ENCODE data around the gene C1GALT1.

The C1GALT1 gene

DNA sequence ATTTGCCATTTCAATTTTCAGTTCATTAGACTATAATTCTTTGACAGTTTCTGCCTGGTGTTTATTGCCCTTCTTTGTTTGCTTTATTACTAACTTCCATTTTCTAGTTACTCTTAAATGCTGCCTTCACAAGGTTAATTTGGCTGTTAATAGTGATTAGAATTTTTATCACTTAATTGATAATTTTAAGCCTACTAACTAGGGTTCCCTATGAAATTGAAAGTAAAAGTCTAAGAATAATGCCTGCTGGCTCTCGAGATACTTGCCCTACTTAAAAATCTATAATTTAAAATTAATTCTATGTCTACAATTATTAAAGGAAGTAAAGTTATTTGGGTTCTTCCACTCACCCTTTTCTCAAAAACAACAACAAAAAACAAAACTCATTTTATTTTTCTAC lies 65.3 kb downstream of the C1GALT1 start:
- no peak for DNase-seq (ENCODE audit: low read depth)

DNA sequence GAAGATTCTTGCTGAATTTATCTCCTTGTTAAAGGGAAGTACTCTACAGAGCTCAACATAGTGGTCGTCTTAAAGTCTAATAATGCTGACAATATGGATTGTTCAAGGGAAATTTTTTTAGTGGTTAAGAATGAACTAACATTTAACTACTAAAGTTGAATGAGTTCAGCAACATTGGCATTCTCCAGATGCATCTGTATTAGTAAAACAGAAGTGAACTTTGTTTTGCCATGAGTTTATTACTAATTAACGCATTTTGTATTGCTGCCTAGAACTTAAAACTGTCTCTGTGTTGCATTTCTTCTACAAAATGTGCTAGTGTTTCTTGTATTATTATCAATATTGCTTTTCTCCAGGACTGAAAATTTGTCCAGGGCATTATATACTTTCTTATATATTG lies 67.5 kb downstream of the C1GALT1 start:
- no peak for DNase-seq (ENCODE audit: low read depth)
- TF ChIP-seq, protein P1, sequence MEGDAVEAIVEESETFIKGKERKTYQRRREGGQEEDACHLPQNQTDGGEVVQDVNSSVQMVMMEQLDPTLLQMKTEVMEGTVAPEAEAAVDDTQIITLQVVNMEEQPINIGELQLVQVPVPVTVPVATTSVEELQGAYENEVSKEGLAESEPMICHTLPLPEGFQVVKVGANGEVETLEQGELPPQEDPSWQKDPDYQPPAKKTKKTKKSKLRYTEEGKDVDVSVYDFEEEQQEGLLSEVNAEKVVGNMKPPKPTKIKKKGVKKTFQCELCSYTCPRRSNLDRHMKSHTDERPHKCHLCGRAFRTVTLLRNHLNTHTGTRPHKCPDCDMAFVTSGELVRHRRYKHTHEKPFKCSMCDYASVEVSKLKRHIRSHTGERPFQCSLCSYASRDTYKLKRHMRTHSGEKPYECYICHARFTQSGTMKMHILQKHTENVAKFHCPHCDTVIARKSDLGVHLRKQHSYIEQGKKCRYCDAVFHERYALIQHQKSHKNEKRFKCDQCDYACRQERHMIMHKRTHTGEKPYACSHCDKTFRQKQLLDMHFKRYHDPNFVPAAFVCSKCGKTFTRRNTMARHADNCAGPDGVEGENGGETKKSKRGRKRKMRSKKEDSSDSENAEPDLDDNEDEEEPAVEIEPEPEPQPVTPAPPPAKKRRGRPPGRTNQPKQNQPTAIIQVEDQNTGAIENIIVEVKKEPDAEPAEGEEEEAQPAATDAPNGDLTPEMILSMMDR (IDR thresholded peaks at IDR 0.05; ENCODE audit: control insufficient read depth, insufficient read depth, low read depth, low read length, missing control alignments), result no peak
- no peak overlapping the region for H3K4me3 ChIP-seq (ENCODE audit: control insufficient read depth, low read depth, low read length)

More for the DNA sequence above, 65.3 kb downstream of the C1GALT1 start:
- TF ChIP-seq, protein P1 (IDR thresholded peaks at IDR 0.05; ENCODE audit: control insufficient read depth, insufficient read depth, low read depth, low read length, missing control alignments), result no peak
- H3K4me3 ChIP-seq (ENCODE audit: control insufficient read depth, low read depth, low read length), result no peak overlapping the region

DNA sequence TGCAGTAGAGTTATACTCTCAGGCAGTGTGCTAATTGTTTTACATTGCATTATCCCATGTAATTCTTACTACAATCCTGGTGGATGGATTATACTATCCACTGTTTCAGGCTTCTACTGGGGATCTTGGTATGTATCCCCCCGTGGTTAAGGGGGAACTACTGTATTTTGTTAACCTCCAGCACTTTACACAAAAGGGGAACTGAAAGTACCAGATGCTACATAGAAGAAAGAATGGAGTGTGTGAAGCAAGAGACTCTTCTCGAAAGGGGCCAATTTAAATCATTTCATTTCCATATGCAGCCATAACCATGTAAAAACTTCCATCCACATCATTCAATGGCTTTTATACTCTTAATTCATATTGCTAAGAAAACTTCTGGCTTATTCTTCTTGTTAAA lies 69.4 kb downstream of the C1GALT1 start:
- DNase-seq (ENCODE audit: low read depth), result no peak
- H3K4me3 ChIP-seq (ENCODE audit: control insufficient read depth, low read depth, low read length), result no peak overlapping the region

DNA sequence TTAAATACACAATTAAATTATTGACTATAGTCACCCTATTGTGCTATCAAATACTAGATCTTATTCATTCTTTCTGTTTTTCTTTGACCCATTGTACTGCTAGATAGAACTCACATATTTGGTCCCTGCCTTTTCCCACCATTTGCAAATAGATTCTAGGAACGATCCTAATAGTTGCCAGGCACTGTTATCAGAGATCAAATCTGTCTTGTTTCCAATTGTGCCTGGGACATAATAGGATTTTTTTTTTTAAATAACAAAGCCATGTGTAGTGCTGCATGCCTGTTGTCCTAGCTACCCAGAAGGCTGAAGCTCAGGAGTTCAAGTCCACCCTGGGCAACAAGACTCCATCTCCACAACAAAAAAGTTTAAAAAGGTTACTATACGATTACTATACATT lies 72.0 kb downstream of the C1GALT1 start:
- DNase-seq (ENCODE audit: low read depth), result no peak
- TF ChIP-seq, protein P1 (IDR thresholded peaks at IDR 0.05; ENCODE audit: control insufficient read depth, insufficient read depth, low read depth, low read length, missing control alignments), result no peak
- no peak overlapping the region for H3K4me3 ChIP-seq (ENCODE audit: control insufficient read depth, low read depth, low read length)

More for the DNA sequence above, 69.4 kb downstream of the C1GALT1 start:
- TF ChIP-seq, protein P1 (IDR thresholded peaks at IDR 0.05; ENCODE audit: control insufficient read depth, insufficient read depth, low read depth, low read length, missing control alignments), result no peak

DNA sequence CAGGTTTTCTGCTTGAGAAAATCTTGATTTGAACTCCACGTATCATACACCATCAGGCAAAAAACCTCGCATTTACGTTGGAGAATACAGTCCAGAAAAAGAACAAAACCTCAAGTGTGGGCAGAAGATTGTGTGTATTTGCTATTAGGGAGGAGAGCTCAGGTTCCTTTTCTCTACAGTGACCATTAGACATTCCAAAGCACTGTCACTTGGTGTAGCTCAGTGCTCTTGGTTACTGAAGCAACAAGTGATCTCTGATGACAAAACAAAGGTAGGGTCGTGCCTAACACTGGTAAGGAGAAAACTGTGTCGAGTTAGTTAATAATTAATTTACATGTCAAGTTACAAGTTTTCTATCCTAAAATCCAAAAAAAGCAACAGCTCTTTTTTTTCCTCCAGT lies 72.6 kb downstream of the C1GALT1 start:
- TF ChIP-seq, protein P1 (IDR thresholded peaks at IDR 0.05; ENCODE audit: control insufficient read depth, insufficient read depth, low read depth, low read length, missing control alignments), result no peak
- no peak for DNase-seq (ENCODE audit: low read depth)
- H3K4me3 ChIP-seq (ENCODE audit: control insufficient read depth, low read depth, low read length), result no peak overlapping the region

DNA sequence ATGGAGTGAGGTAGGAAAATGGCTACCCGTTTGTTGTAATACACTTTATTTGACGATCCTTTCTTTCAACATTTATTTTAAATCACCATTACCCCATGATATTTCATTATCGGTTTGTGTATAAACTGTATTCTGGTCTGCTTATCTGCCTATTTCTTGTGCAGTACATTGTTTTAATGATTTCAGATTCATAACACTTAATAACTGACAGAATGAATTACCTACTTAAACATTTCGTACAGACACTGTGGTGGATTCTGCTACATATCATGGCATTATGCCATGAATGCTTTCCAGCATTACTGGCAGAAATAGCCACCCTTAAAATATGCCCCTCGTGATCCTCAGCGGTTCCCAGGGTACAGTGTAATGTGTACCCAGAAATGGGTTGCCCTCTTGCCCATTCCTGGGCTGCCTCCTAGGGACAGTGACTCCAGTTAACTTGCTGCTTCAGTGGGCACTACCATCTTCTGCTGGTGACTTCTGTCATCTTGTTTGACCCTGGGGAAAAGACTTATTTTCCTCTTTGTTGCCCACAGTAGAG lies 74.5 kb downstream of the C1GALT1 start:
- TF ChIP-seq, protein P1 (IDR thresholded peaks at IDR 0.05; ENCODE audit: control insufficient read depth, insufficient read depth, low read depth, low read length, missing control alignments), result no peak
- no peak overlapping the region for H3K4me3 ChIP-seq (ENCODE audit: control insufficient read depth, low read depth, low read length)
- DNase-seq (ENCODE audit: low read depth), result no peak

Data from AG09309 (cell line).